GM18517 (cell line): ENCODE measurements around the gene OSBP2.

Experiments
- ATAC-seq: cut with Tn5 transposase; IDR thresholded peaks from one replicate; pipeline ENCODE4 v1.9.1; 2021; ENCODE audit warnings: mild to moderate bottlenecking, moderate library complexity; ENCODE audit not compliant: unreplicated experiment

The OSBP2 gene

GRCh38 chr22:30953206-30953605 lies 258.5 kb downstream of the OSBP2 start:
- no peak for ATAC-seq

GRCh38 chr22:30955153-30955552 lies 260.5 kb downstream of the OSBP2 start:
- no peak for ATAC-seq
